Kasumi-1 (cell line): ENCODE measurements around the gene XAF1.
"Not testable (repeated sequence)": the region's sequence is repeated elsewhere in the genome, so short reads cannot be mapped to it uniquely, and the experiment has no call there.

Experiments used
- DNase-seq, 2 experiments: peaks; one replicate each; lab custom pipeline; 2025; lab: John Stamatoyannopoulos, UW

Gene XAF1

GRCh38 chr17:6753546-6753945 lies 2.3 kb upstream of the XAF1 start:
- no peak for DNase-seq

GRCh38 chr17:6755281-6755680 lies 565 bp upstream of the XAF1 start:
- DNase-seq: no peak

- no peak for DNase-seq
Observed at GRCh38 chr17:6756425-6757031, 682 bp downstream of the XAF1 start.

GRCh38 chr17:6757747-6758146 lies 1.9 kb downstream of the XAF1 start:
- DNase-seq: no peak

- no peak for DNase-seq
Observed at GRCh38 chr17:6761779-6762178, 5.9 kb downstream of the XAF1 start.

GRCh38 chr17:6768447-6768846 lies 12.6 kb downstream of the XAF1 start:
- no peak for DNase-seq

GRCh38 chr17:6772016-6772415 lies 16.2 kb downstream of the XAF1 start:
- no peak for DNase-seq

GRCh38 chr17:6774906-6775305 lies 19.1 kb downstream of the XAF1 start:
- not testable (repeated sequence) for DNase-seq

GRCh38 chr17:6775871-6776405 lies 20.1 kb downstream of the XAF1 start, which contains the start of gene FBXO39:
Gene FBXO39 (plus strand): TSS chr17:6776215. CDS start chr17:6779869, 3,654 bp downstream.
- DNase-seq: no peak

- DNase-seq: no peak
Observed at GRCh38 chr17:6779411-6779810, 23.6 kb downstream of the XAF1 start.

- DNase-seq: no peak
Observed at GRCh38 chr17:6780001-6780400, 24.2 kb downstream of the XAF1 start.

GRCh38 chr17:6780886-6781285 lies 25.0 kb downstream of the XAF1 start:
- DNase-seq: no peak

- DNase-seq: no peak
Observed at GRCh38 chr17:6782244-6782643, 26.4 kb downstream of the XAF1 start.

- DNase-seq: no peak
Observed at GRCh38 chr17:6786618-6787017, 30.8 kb downstream of the XAF1 start.

GRCh38 chr17:6787081-6787693 lies 31.3 kb downstream of the XAF1 start:
- no peak for DNase-seq

- no peak for DNase-seq
Observed at GRCh38 chr17:6789146-6789545, 33.3 kb downstream of the XAF1 start.

- no peak for DNase-seq
Observed at GRCh38 chr17:6793748-6794493, 38.1 kb downstream of the XAF1 start.

- no peak for DNase-seq
Observed at GRCh38 chr17:6796017-6796886, 40.4 kb downstream of the XAF1 start.

- no peak for DNase-seq
Observed at GRCh38 chr17:6796887-6797490, 41.1 kb downstream of the XAF1 start.

GRCh38 chr17:6797718-6798351 lies 42.0 kb downstream of the XAF1 start:
- no peak for DNase-seq

- DNase-seq: no peak
Observed at GRCh38 chr17:6799738-6800137, 43.9 kb downstream of the XAF1 start.
